ENCODE data around the gene TRIM29.

DNA sequence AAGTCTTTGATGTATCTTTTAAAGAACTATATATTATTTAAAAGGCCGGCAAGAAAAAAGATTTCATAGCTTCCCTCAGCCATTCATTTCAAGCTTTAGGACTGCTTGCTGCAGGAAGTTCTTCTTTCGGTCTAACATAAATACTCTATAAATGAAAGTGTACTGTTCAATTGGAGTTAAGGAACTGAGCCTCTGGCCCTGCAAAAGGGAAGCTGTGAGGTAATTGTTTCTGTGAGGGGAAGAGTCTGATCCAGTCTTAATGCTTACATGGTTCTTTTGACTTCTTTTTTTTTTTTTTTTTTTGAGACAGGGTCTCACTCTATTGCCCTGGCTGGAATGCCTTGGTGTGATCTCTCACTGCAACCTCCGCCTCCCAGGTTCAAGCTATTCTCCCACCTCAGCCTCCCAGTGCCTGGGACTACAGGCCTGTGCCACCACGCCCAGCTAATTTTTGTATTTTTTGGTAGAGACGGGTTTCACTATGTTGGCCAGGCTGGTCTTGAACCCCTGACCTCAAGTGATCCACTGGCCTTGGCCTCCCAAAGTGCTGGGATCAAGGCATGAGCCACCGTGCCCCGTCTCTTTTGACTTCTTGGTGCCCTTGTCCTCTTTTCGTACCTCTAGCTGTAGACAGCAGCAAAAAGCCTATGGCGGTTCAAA lies 4.7 kb upstream of the TRIM29 start:
- TF ChIP-seq ZNF70 (CRISPR knock-in tag; IDR thresholded peaks at IDR 0.05) (no peak), TCF4 (CRISPR knock-in tag; IDR thresholded peaks at IDR 0.05; ENCODE audit: borderline replicate concordance) (no peak)
- TF ChIP-seq, protein P1, sequence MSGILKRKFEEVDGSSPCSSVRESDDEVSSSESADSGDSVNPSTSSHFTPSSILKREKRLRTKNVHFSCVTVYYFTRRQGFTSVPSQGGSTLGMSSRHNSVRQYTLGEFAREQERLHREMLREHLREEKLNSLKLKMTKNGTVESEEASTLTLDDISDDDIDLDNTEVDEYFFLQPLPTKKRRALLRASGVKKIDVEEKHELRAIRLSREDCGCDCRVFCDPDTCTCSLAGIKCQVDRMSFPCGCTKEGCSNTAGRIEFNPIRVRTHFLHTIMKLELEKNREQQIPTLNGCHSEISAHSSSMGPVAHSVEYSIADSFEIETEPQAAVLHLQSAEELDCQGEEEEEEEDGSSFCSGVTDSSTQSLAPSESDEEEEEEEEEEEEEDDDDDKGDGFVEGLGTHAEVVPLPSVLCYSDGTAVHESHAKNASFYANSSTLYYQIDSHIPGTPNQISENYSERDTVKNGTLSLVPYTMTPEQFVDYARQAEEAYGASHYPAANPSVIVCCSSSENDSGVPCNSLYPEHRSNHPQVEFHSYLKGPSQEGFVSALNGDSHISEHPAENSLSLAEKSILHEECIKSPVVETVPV (CRISPR knock-in tag; IDR thresholded peaks at IDR 0.05): no peak

Data from SK-N-SH treated with all-trans-retinoic acid at 6 μM for 48 hours (cell line).